Common myeloid progenitor, CD34-positive (primary cell): ENCODE results near the gene SACS. TPM values are rescaled to one million over a fixed set of nuclear protein-coding genes. Genes with fewer than 3 reads are reported as not detected.
A peak's percentile ranks its signal among the peaks of the same experiment; 100 is the strongest.

Experiments
- CTCF ChIA-PET: fragments of 350-600 bp; sonication (Branson Sonifier 250); formaldehyde crosslinking; loops from one replicate; lab custom pipeline; 2021; ENCODE audit warnings: antibody characterized with exemption; lab: Charles Lee
- POLR2A ChIA-PET: fragments of 350-600 bp; sonication (Branson Sonifier 250); formaldehyde crosslinking; loops from one replicate; lab custom pipeline; 2021; ENCODE audit warnings: antibody characterized with exemption; lab: Charles Lee
- DNase-seq, 3 donors: peaks; one replicate each; pipeline versions ENCODE4 v3.0.0 to v3.0.0-alpha.2; 2013
- H3K27ac ChIP-seq, 2 experiments: 1 replicate in 1 of 2; 2 replicates in 1 of 2; pipeline ENCODE4 v1.7.0; 2013; ENCODE audit warnings: inconsistent platforms in 2 of 2, low read length in 2 of 2, mild to moderate bottlenecking in 2 of 2, low read depth in 1 of 2, moderate library complexity in 1 of 2; ENCODE audit not compliant: severe bottlenecking in 2 of 2, insufficient read depth in 1 of 2, poor library complexity in 1 of 2
- H3K27me3 ChIP-seq, 5 experiments: replicated peaks in 2 of 5; 1 replicate in 3 of 5; 2 replicates in 2 of 5; pipeline versions ENCODE4 v1.6.1 to v1.7.0; 2013; ENCODE audit warnings: low read length in 4 of 5, mild to moderate bottlenecking in 2 of 5, moderate library complexity in 2 of 5, inconsistent platforms in 1 of 5; ENCODE audit not compliant: insufficient read depth in 5 of 5, control insufficient read depth in 4 of 5
- H3K36me3 ChIP-seq, 4 experiments: 1 replicate in 2 of 4; 2 replicates in 2 of 4; pipeline versions ENCODE4 v1.6.1 to v1.7.0; 2013; ENCODE audit warnings: low read length in 3 of 4, control low read depth in 1 of 4, mild to moderate bottlenecking in 1 of 4; ENCODE audit not compliant: control insufficient read depth in 4 of 4, insufficient read depth in 4 of 4
- H3K4me1 ChIP-seq, 4 experiments: 1 replicate in 3 of 4; 2 replicates in 1 of 4; pipeline versions ENCODE4 v1.6.1 to v1.7.1; 2013; ENCODE audit warnings: low read length in 3 of 4, mild to moderate bottlenecking in 3 of 4, control low read depth in 1 of 4, inconsistent platforms in 1 of 4, moderate library complexity in 1 of 4; ENCODE audit not compliant: control insufficient read depth in 4 of 4, insufficient read depth in 4 of 4; ENCODE audit errors: control extremely low read depth in 1 of 4
- H3K4me3 ChIP-seq, 7 experiments: 1 replicate in 4 of 7; 2 replicates in 3 of 7; pipeline versions ENCODE4 v1.5.1 to v1.7.0; 2013; ENCODE audit warnings: mild to moderate bottlenecking in 7 of 7, low read length in 6 of 7, moderate library complexity in 6 of 7, inconsistent platforms in 2 of 7, low read depth in 2 of 7, control low read depth in 1 of 7; ENCODE audit not compliant: insufficient read depth in 4 of 7, control insufficient read depth in 1 of 7; ENCODE audit errors: extremely low read depth in 1 of 7
- H3K9me3 ChIP-seq, 5 experiments: 1 replicate in 4 of 5; 2 replicates in 1 of 5; pipeline versions ENCODE4 v1.6.1 to v1.7.1; 2013; ENCODE audit warnings: low read length in 4 of 5, mild to moderate bottlenecking in 2 of 5, inconsistent platforms in 1 of 5, low read depth in 1 of 5, moderate library complexity in 1 of 5; ENCODE audit not compliant: control insufficient read depth in 4 of 5, insufficient read depth in 2 of 5; ENCODE audit errors: control extremely low read depth in 1 of 5
- WGBS: methylation state at CpG from one replicate; pipeline ENCODE4 v1.1.5; 2013; ENCODE audit not compliant: insufficient coverage; 5-methylcytosine and 5-hydroxymethylcytosine counted together
- polyA plus RNA-seq: library from polyadenylated mRNA; unstranded; fragments of 120-200 nt; gene quantifications from one replicate; pipeline ENCODE4 v1.2.1, GENCODE V29; 2013

SACS gene, protein sequence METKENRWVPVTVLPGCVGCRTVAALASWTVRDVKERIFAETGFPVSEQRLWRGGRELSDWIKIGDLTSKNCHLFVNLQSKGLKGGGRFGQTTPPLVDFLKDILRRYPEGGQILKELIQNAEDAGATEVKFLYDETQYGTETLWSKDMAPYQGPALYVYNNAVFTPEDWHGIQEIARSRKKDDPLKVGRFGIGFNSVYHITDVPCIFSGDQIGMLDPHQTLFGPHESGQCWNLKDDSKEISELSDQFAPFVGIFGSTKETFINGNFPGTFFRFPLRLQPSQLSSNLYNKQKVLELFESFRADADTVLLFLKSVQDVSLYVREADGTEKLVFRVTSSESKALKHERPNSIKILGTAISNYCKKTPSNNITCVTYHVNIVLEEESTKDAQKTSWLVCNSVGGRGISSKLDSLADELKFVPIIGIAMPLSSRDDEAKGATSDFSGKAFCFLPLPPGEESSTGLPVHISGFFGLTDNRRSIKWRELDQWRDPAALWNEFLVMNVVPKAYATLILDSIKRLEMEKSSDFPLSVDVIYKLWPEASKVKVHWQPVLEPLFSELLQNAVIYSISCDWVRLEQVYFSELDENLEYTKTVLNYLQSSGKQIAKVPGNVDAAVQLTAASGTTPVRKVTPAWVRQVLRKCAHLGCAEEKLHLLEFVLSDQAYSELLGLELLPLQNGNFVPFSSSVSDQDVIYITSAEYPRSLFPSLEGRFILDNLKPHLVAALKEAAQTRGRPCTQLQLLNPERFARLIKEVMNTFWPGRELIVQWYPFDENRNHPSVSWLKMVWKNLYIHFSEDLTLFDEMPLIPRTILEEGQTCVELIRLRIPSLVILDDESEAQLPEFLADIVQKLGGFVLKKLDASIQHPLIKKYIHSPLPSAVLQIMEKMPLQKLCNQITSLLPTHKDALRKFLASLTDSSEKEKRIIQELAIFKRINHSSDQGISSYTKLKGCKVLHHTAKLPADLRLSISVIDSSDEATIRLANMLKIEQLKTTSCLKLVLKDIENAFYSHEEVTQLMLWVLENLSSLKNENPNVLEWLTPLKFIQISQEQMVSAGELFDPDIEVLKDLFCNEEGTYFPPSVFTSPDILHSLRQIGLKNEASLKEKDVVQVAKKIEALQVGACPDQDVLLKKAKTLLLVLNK (N-terminal part only)
- polyA plus RNA-seq = 10.6 TPM

DNA sequence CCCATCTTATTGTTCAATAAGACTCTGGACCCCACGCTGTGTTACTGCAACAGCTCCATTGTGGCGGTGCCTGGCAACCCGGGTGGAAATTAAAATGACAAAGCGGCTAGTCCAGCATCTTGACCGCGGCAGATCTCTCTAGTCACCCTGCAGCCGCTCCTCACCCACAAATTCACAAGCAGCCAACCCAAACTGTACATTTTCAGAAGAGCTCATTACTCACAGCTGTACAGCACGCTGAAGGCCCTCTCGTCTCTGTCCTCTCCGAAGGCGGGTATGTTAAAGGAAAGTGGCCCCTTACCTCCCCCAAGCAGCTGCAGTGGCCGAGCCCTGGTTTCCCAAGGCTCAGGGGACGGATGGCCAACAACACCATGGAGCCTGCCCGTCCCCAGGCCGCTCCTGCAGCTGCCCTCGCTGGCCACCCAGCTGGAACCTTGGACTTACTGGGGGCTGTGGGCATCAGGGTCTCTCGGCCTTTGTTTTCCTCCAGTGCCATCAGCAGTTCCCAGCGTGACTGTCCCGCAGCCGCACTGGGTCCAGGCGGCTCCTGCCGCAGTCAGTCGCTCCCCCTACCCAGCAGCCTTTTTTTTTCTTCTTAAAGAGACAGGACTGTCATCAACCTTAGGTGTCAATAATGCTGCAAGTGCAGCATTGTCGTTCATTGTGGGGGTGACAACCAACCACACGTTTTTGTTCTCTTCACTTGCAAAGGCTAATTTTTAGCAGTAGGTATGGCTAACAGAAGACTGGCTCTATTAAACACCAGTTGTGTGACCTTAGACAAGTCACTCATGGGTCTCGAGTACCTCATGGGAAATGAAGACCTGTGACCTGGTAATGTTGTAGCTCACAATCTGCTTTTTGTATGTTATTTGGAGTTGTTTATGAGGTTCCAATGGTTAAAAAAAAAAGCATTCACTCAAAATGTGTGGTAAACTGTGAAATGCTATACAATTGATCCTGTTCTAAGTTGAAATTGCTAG lies at the start of gene SACS:
SACS (minus strand) TSS at position 532 of the 983 bp plus-strand sequence. CDS start 22,463 bp downstream, outside the sequence.
- POLR2A ChIA-PET = no interaction called here
- Histone ChIP-seq H3K4me1 (peaks cover 0 to 9% (median 7%) of the 10 kb centered on the region in 4 experiments), H3K27me3 (peaks cover 6 to 37% (median 8%) of the 10 kb centered on the region in 5 experiments), H3K9me3 (no peaks in the 10 kb centered on the region), H3K27ac (no peak within 1 kb of the TSS), H3K4me3 (peak within 1 kb of the TSS; percentile 2 to 71 (median 47)), H3K36me3 (no peaks in the 10 kb centered on the region)
- 8% methylated on average over 25 of the region's 26 CpGs for WGBS
- CTCF ChIA-PET = interaction anchor here (1.0 to 2.1 kb wide), 3 partner anchors 9 to 24 kb away, joined by 3 to 9 read pairs (median 3); no protein-coding TSS in a partner anchor
- peak in 2 of 3 donors; percentile 25 to 39 for DNase-seq

DNA sequence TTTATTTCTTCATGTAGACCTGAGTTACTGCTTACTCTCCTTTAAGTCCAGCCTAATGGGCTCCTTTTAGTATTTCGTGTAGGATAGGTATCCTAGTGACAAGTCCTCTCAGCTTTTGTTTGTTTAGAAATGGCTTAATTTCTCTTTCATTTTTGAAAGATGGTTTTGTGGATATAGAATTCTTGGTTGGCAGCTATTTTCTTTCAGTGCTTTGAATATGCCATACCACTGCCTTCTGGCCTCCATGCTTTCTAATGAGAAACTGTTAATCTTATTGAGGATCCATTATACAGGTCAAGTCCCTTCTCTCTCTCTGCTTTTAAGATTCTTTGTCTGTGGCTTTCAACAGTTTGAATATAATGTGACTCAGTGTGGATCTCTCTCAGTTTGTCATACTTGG lies 46.8 kb upstream of the SACS start:
- 100% methylated on average over 1 of the region's 1 CpG for WGBS
- POLR2A ChIA-PET = no interaction called here

DNA sequence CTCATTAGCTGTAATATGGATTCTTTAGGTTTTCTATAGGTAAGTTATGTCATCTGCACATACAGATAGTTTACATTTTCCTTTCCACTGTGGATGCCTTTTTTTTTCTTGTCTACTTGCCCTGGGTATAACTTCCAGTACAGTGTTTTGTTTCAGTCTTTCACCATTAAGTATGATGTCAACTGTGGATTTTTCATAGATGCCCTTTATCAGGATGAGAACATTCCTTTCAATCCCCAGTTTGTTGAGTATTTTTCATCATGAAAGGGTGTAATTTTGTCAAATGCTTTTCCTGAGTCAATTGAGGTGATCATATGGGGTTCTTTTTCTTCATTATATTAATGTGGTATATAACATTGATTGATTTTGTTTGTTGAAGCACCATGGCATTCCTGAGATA lies 43.6 kb upstream of the SACS start:
- CTCF ChIA-PET = no interaction called here
- DNase-seq = no peak

More for the DNA sequence above, 46.8 kb upstream of the SACS start:
- Histone ChIP-seq H3K4me1 (no peaks in the 10 kb centered on the region), H3K9me3 (peaks cover 4 to 26% (median 5%) of the 10 kb centered on the region in 5 experiments), H3K27me3 (no peaks in the 10 kb centered on the region), H3K27ac (no peak overlapping the region), H3K36me3 (no peaks in the 10 kb centered on the region), H3K4me3 (no peak overlapping the region)
- CTCF ChIA-PET = no interaction called here
- DNase-seq = peak in 2 of 3 donors; percentile 31 to 36

DNA sequence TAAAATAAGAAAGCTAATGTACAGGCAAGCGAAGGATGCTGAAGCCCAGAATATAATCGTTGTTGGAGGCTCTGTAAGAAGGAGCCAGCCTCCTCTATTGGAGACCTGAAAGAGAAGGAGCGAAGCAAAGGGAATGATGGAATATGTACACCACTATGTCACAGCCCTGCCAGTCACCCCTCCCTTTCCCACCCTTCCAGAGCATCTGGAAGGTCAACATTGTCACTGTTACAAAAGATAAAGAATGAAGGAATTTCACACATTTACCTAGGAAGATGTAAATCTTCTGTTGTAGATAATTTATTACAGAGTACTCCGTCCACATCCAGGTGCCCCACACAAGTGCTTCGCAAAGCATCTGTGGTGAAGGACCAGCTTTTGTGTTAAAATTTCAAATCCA lies 39.7 kb upstream of the SACS start:
- Histone ChIP-seq H3K4me3 (no peak overlapping the region), H3K27ac (no peak overlapping the region), H3K4me1 (no peaks in the 10 kb centered on the region), H3K27me3 (peaks cover 0 to 5% (median 0%) of the 10 kb centered on the region in 5 experiments), H3K9me3 (no peaks in the 10 kb centered on the region), H3K36me3 (no peaks in the 10 kb centered on the region)
- 100% methylated on average over 2 of the region's 5 CpGs for WGBS
- ChIA-PET CTCF (no interaction called here), POLR2A (no interaction called here)
- DNase-seq = no peak

More for the DNA sequence above, 43.6 kb upstream of the SACS start:
- Histone ChIP-seq H3K9me3 (peaks cover 4 to 24% (median 4%) of the 10 kb centered on the region in 5 experiments), H3K27ac (no peak overlapping the region), H3K4me3 (no peak overlapping the region), H3K36me3 (no peaks in the 10 kb centered on the region), H3K4me1 (no peaks in the 10 kb centered on the region), H3K27me3 (no peaks in the 10 kb centered on the region)
- POLR2A ChIA-PET = no interaction called here

DNA sequence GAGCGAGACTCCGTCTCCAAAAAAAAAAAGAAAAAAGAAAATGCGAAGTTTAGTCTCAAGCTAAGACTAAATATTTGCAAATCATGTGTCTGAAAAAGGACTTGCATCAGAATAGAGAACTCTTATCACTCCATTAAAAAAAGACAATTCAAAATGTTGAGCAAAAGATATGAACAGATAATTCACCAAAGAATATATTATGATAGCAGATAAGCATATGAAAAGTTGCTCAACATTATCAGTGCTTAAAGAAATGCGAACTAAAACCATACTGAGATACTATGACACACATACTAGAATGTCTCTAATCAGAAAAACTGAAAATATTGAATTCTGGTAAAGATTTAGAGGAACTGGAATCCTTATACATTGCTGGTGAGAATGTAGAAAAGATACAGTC lies 38.7 kb upstream of the SACS start:
- POLR2A ChIA-PET = no interaction called here
- CTCF ChIA-PET = interaction anchor here (1.0 kb wide), 1 partner anchor 19 kb away, joined by 3 read pairs; no protein-coding TSS in a partner anchor
- H3K4me3 ChIP-seq = no peak overlapping the region
- no peaks in the 10 kb centered on the region for H3K9me3 ChIP-seq
- no peaks in the 10 kb centered on the region for H3K36me3 ChIP-seq
- H3K27me3 ChIP-seq = peaks cover 0 to 5% (median 0%) of the 10 kb centered on the region in 5 experiments
- DNase-seq = no peak
- peaks cover 0 to 2% (median 1%) of the 10 kb centered on the region in 4 experiments for H3K4me1 ChIP-seq
- 100% methylated on average over 1 of the region's 4 CpGs for WGBS
- H3K27ac ChIP-seq = no peak overlapping the region
